K562 (cell line): ENCODE results near the gene ANKLE1. TPM values are rescaled to one million over a fixed set of nuclear protein-coding genes. Genes with fewer than 3 reads are reported as not detected.

Experiments
- ATAC-seq: fragments of 200-7000 bp; cut with Tn5 transposase; 3 replicates; pipeline ENCODE4 v1.9.1; 2020; ENCODE audit warnings: moderate library complexity
- BruUV-seq: library from RNA; stranded (reverse); fragments of 400-500 nt; replicated peaks from 2 replicates; lab custom pipeline; 2021; lab: Mats Ljungman, UMichigan
- CTCF ChIA-PET: fragments of 300-600 bp; formaldehyde crosslinking; extraction: SDS; loops from one replicate; lab custom pipeline; 2021; ENCODE audit warnings: low intra/inter-chr PET ratio; lab: Yijun Ruan, JAX
- POLR2A ChIA-PET: fragments of 300-600, 350-650 bp; sonication (Branson Sonifier 250); formaldehyde crosslinking; extraction: SDS; loops from one replicate; lab custom pipeline; 2021; ENCODE audit warnings: antibody characterized with exemption, inconsistent platforms; lab: Yijun Ruan, JAX
- DNase-seq, 4 experiments: peaks; one replicate each; pipeline versions ENCODE4 v3.0.0 to v3.0.0-alpha.2; 2011 to 2018; ENCODE audit warnings: low spot score in 3 of 4, mixed read lengths in 3 of 4; ENCODE audit errors: extremely low read depth in 1 of 4
- FAIRE-seq: peaks from 2 replicates; lab custom pipeline; 2011; peaks lifted over from hg19 to GRCh38; lab: Jason Lieb, UNC
- H2AFZ ChIP-seq: 2 replicates; pipeline ENCODE4 v1.6.0; 2011; ENCODE audit warnings: low read depth, low read length, control low read depth, inconsistent platforms
- H3K27ac ChIP-seq: fragments of 200-600 bp; 3 replicates; pipeline ENCODE4 v1.8.0; 2011; ENCODE audit warnings: low read depth, mild to moderate bottlenecking, control low read depth, inconsistent platforms, low read length, moderate library complexity, mixed read lengths; ENCODE audit errors: extremely low read depth
- H3K27me3 ChIP-seq, 2 experiments: fragments of 300-600 bp in 1 of 2; 2 replicates in 1 of 2; 3 replicates in 1 of 2; pipeline versions ENCODE4 v1.6.0 to v1.8.0; 2011; ENCODE audit warnings: inconsistent platforms in 2 of 2, low read length in 2 of 2, mild to moderate bottlenecking in 1 of 2, mixed read lengths in 1 of 2, moderate library complexity in 1 of 2; ENCODE audit not compliant: control insufficient read depth in 2 of 2, insufficient read depth in 2 of 2
- H3K36me3 ChIP-seq: fragments of 300-600 bp; 3 replicates; pipeline ENCODE4 v1.8.0; 2011; ENCODE audit warnings: mild to moderate bottlenecking, low read length, inconsistent platforms; ENCODE audit not compliant: control insufficient read depth, insufficient read depth
- H3K4me1 ChIP-seq, 2 experiments: fragments of 200-600 bp in 1 of 2; replicated peaks in 1 of 2; 2 replicates in 1 of 2; 3 replicates in 1 of 2; pipeline versions ENCODE4 v1.5.1 to v1.8.0; 2011; ENCODE audit warnings: inconsistent platforms in 2 of 2, low read length in 2 of 2, mild to moderate bottlenecking in 1 of 2, mixed read lengths in 1 of 2, moderate library complexity in 1 of 2; ENCODE audit not compliant: control insufficient read depth in 2 of 2, insufficient read depth in 2 of 2
- H3K4me2 ChIP-seq: 2 replicates; pipeline ENCODE4 v1.6.1; 2011; ENCODE audit warnings: low read length, control low read depth, inconsistent platforms, mixed read lengths; ENCODE audit not compliant: insufficient read depth
- H3K4me3 ChIP-seq: fragments of 200-600 bp; sonication (generic), shearing (Covaris generic); 2 replicates; pipeline ENCODE4 v1.5.1; 2016; ENCODE audit warnings: control low read depth, inconsistent platforms
- H3K79me2 ChIP-seq: fragments of 200-600 bp; 3 replicates; pipeline ENCODE4 v1.8.0; 2011; ENCODE audit warnings: low read length, inconsistent platforms; ENCODE audit not compliant: control insufficient read depth, insufficient read depth
- H3K9ac ChIP-seq, 2 experiments: 2 replicates each; pipeline versions ENCODE4 v1.6.0 to v1.6.1; 2011; ENCODE audit warnings: low read depth in 2 of 2, low read length in 2 of 2, control low read depth in 1 of 2, inconsistent platforms in 1 of 2, mild to moderate bottlenecking in 1 of 2, mixed read lengths in 1 of 2; ENCODE audit not compliant: insufficient read depth in 1 of 2
- H3K9me1 ChIP-seq: one replicate; pipeline ENCODE4 v1.6.0; 2011; ENCODE audit warnings: inconsistent platforms, mild to moderate bottlenecking, low read length, moderate library complexity; ENCODE audit not compliant: control insufficient read depth, insufficient read depth
- H3K9me3 ChIP-seq: replicated peaks from 2 replicates; pipeline ENCODE4 v1.5.1; 2011; ENCODE audit warnings: low read depth, low read length, inconsistent platforms; ENCODE audit not compliant: control insufficient read depth, insufficient read depth
- H4K20me1 ChIP-seq: replicated peaks from 2 replicates; pipeline ENCODE4 v1.6.1; 2011; ENCODE audit warnings: low read length, inconsistent platforms, mixed read lengths; ENCODE audit not compliant: control insufficient read depth, insufficient read depth
- CBX3 ChIP-seq, 2 experiments: IDR thresholded peaks; 1 replicate in 1 of 2; 2 replicates in 1 of 2; pipeline ENCODE4 v1.6.1; 2012; ENCODE audit warnings: inconsistent platforms in 2 of 2, low read length in 2 of 2, borderline replicate concordance in 1 of 2, control low read depth in 1 of 2
- ZNF121 ChIP-seq: sonication (generic); formaldehyde crosslinking; conservative IDR thresholded peaks from 2 replicates; pipeline ENCODE4 v1.8.0; 2022; ENCODE audit warnings: missing genetic modification reagents
- WGBS: fragments of 100-300 bp; shearing (Covaris generic); methylation state at CpG from one replicate; pipeline ENCODE4 v1.1.6; 2016; ENCODE audit warnings: low coverage, mixed read lengths; ENCODE audit not compliant: insufficient coverage; ENCODE audit errors: missing lambda C conversion rate; 5-methylcytosine and 5-hydroxymethylcytosine counted together
- in situ Hi-C: fragments of 300-500 bp; cut with MboI; formaldehyde crosslinking; loops from 4 replicates; pipeline ENCODE4 v1.15.0; 2018; ENCODE audit warnings: inconsistent platforms, mixed read lengths
- intact Hi-C: fragments of 100-400 bp; cut with micrococcal nuclease; formaldehyde crosslinking; loops from 2 replicates; pipeline ENCODE4 v1.14.2; 2022
- polyA plus RNA-seq, 8 experiments: library from polyadenylated mRNA; depleted of rRNA in 4 of 8; stranded (reverse) in 5 of 8; unstranded in 3 of 8; fragments of >200 nt; fragmentation: Nextera tagmentation in 2 of 8; fragmentation: Illumina TruSeq in 1 of 8; extraction: Ambion mirVana in 2 of 8; extraction: Trizol in 1 of 8; gene quantifications; 2 replicates each; pipeline versions ENCODE4 v1.2.1 to v1.2.3, GENCODE V29; 2011 to 2014; ENCODE audit warnings: inconsistent platforms in 1 of 8, missing spikeins in 1 of 8
- total RNA-seq, 7 experiments: library from RNA; depleted of rRNA in 6 of 7; stranded (reverse); fragments of >200 nt in 6 of 7; fragmentation: Illumina TruSeq in 2 of 7; extraction: Trizol in 2 of 7; gene quantifications; 2 replicates each; pipeline versions ENCODE4 v1.2.1 to v1.2.3, GENCODE V29; 2011 to 2021; ENCODE audit warnings: low replicate concordance in 1 of 7

ANKLE1 gene
- total and polyA plus RNA-seq, 9 of the 15 experiments (the other 6 are each of a cell fraction or from before 2014, with no cell fraction given): 0.63 to 9.2 (median 2.9) TPM

GRCh38 chr19:17293605-17294004 is 11.9 kb downstream of the ANKLE1 start:
- H3K4me1 ChIP-seq: peaks cover 12 to 38% of the 10 kb centered on the region in 2 experiments; a peak in 4 of 5 replicates
- H4K20me1 ChIP-seq: no peaks in the 10 kb centered on the region
- intact Hi-C loops (loop anchor here (1.0 to 5.0 kb wide), 5 partner anchors 12 to 396 kb away; partner anchors contain the start of genes ANO8 and MRPL34), in situ Hi-C loops (loop anchor here (5.0 kb wide), 1 partner anchor 94 kb away; no protein-coding TSS in a partner anchor)
- H3K9ac ChIP-seq: peak overlapping the region; percentile 42 to 86
- peak overlapping the region; percentile 42 for H3K27ac ChIP-seq
- H3K4me3 ChIP-seq: peak overlapping the region; percentile 62
- peaks cover 3% of the 10 kb centered on the region; the same call in 1 of the 2 replicates for H3K9me3 ChIP-seq
- TF ChIP-seq CBX3 (IDR thresholded peaks at IDR 0.05; ENCODE audit: borderline replicate concordance in 1 of 2, low read length in 2 of 2): no peak
- TF ChIP-seq ZNF121 (CRISPR knock-in tag): peak; percentile 77
- DNase-seq: no peak
- 13% methylated on average over 13 of the region's 14 CpGs for WGBS
- peaks cover 12% of the 10 kb centered on the region for H3K79me2 ChIP-seq
- peaks cover 15% of the 10 kb centered on the region; the same call in 2 of the 3 replicates for H3K36me3 ChIP-seq
- no peak overlapping the region; the same call in none of the 2 replicates for H2AFZ ChIP-seq
- no peaks in the 10 kb centered on the region for H3K27me3 ChIP-seq
- no TSS peak for BruUV-seq
- POLR2A ChIA-PET: interaction anchor here (0.6 to 1.4 kb wide), 7 partner anchors 9 to 124 kb away, joined by 3 to 7 read pairs (median 4); partner anchors contain the start of genes ABHD8 and MRPL34
- no peak for FAIRE-seq
- CTCF ChIA-PET: interaction anchor here (0.6 to 1.4 kb wide), 4 partner anchors 10 to 93 kb away, joined by 3 to 6 read pairs (median 4); partner anchors contain the start of gene ABHD8
- H3K9me1 ChIP-seq: peaks cover 7% of the 10 kb centered on the region
- no peak for ATAC-seq
- H3K4me2 ChIP-seq: peak overlapping the region; percentile 92
